Astrocyte (in vitro differentiated cells and primary cell): ENCODE measurements around the gene PTPRE.

Experiments used
- EZH2 ChIP-seq: IDR thresholded peaks from 2 replicates; pipeline ENCODE4 v1.6.1; 2012; ENCODE audit warnings: mild to moderate bottlenecking, low read length, inconsistent platforms; ENCODE audit not compliant: insufficient read depth
- TF ChIP-seq, protein P1 (sequence below): IDR thresholded peaks from 2 replicates; pipeline ENCODE4 v1.5.1; 2011; ENCODE audit warnings: low read depth, mild to moderate bottlenecking, inconsistent platforms, low read length, moderate library complexity; ENCODE audit not compliant: insufficient read depth

- TF ChIP-seq EZH2: no peak
- TF ChIP-seq, protein P1, sequence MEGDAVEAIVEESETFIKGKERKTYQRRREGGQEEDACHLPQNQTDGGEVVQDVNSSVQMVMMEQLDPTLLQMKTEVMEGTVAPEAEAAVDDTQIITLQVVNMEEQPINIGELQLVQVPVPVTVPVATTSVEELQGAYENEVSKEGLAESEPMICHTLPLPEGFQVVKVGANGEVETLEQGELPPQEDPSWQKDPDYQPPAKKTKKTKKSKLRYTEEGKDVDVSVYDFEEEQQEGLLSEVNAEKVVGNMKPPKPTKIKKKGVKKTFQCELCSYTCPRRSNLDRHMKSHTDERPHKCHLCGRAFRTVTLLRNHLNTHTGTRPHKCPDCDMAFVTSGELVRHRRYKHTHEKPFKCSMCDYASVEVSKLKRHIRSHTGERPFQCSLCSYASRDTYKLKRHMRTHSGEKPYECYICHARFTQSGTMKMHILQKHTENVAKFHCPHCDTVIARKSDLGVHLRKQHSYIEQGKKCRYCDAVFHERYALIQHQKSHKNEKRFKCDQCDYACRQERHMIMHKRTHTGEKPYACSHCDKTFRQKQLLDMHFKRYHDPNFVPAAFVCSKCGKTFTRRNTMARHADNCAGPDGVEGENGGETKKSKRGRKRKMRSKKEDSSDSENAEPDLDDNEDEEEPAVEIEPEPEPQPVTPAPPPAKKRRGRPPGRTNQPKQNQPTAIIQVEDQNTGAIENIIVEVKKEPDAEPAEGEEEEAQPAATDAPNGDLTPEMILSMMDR: no peak
These were observed 107.3 kb downstream of the PTPRE start for GRCh38 chr10:128014236-128014635.
